ENCODE data around the gene CCT6A. TPM values are rescaled to one million over a fixed set of nuclear protein-coding genes. Genes with fewer than 3 reads are reported as not detected.
"Not testable (repeated sequence)": the region's sequence is repeated elsewhere in the genome, so short reads cannot be mapped to it uniquely, and the experiment has no call there.

The CCT6A gene
- total and polyA plus RNA-seq, 5 donors from 2014 or later: 42.0 to 96.2 (median 89.2) TPM

DNA sequence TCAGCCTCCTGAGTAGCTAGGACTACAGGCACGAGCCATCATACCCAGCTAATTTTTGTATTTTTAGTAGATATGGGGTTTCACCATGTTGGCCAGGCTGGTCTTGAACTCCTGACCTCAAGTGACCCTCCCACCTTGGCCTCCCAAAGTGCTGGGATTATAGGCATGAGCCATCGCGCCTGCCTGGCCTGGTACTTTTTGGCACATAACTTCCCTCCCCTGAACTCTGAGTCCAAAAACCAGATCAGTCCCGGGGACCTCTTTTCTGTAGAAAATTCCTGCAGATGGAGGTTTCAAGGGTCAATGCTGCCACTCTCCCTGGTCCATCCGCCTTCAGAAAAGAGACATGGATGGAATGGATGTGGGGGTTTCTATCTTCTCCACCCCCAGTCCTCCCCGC, 40.8 kb downstream of the CCT6A start:
- H3K4me1 Mint-ChIP-seq; H3K27ac ChIP-seq (ENCODE audit: insufficient read depth, low read length, poor library complexity, severe bottlenecking); H3K27me3 ChIP-seq (ENCODE audit: control insufficient read depth, insufficient read depth, low read length); H3K9me3 ChIP-seq (ENCODE audit: control insufficient read depth in 2 of 2, low read length in 2 of 2); H3K4me1 ChIP-seq (ENCODE audit: control insufficient read depth, insufficient read depth, low read length, poor library complexity, severe bottlenecking); DNase-seq; H3K9me3 Mint-ChIP-seq; ATAC-seq (ENCODE audit: low read depth in 2 of 2); H3K4me3 ChIP-seq (ENCODE audit: low read depth, low read length); H3K36me3 Mint-ChIP-seq; H3K27me3 Mint-ChIP-seq; H3K36me3 ChIP-seq (ENCODE audit: control insufficient read depth, insufficient read depth, low read length): not testable (repeated sequence)
- Mint-ChIP-seq H3K4me3 (peak overlapping the region in 1 of 4 donors; percentile 15), H3K27ac (peak overlapping the region in 1 of 3 donors; percentile 62)

DNA sequence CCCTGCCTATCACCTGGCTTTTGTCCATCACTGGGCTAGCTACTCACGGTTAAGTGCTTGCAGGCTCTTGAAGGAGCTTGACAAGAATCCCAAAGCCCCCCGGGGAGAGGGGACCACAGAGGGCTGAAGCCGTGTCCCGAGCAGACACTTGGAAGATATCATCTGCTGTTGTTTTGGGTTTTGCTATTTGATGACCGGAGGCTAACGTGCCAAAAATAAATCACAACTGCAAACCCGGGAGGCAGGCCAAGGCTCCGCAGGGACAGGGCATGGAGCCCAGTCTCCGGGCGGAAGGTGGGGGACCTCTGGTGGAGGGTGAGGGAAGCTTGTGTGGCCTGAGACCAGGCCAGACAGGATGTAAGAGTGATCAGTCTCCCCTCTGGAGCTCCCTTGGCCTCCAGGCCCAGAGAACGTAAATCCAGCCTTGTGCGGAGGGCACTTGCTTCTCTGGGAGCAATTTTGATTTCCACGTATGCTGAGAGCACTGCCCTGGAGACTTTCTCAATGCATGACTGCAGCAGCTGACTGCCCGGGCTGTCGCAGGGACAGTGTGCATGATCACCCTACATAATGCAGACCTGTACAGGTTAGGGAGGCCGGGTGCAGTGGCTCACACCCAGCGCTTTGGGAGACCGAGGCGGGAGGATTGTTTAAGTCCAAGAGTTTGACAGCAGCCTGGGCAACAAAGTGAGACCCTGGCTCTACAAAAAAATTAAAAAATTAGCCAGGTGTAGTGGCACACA, 41.4 kb downstream of the CCT6A start, which contains the start of gene PHKG1:
Gene PHKG1, minus strand, starts transcription at position 164 of the 743 bp plus-strand sequence. CDS start 4,011 bp downstream, outside the sequence.
- no peak for ATAC-seq (ENCODE audit: low read depth in 2 of 2)
- peaks cover 0 to 2% (median 0%) of the 10 kb centered on the region in 4 donors for H3K4me1 Mint-ChIP-seq
- H3K27me3 ChIP-seq (ENCODE audit: control insufficient read depth, insufficient read depth, low read length): no peaks in the 10 kb centered on the region
- H3K4me1 ChIP-seq (ENCODE audit: control insufficient read depth, insufficient read depth, low read length, poor library complexity, severe bottlenecking): no peaks in the 10 kb centered on the region
- H3K27ac ChIP-seq (ENCODE audit: insufficient read depth, low read length, poor library complexity, severe bottlenecking): no peak within 1 kb of the TSS
- peaks cover 7% of the 10 kb centered on the region for H3K36me3 Mint-ChIP-seq
- H3K9me3 ChIP-seq (ENCODE audit: control insufficient read depth in 2 of 2, low read length in 2 of 2): no peaks in the 10 kb centered on the region
- peak within 1 kb of the TSS in 1 of 4 donors; percentile 15 for H3K4me3 Mint-ChIP-seq
- H3K36me3 ChIP-seq (ENCODE audit: control insufficient read depth, insufficient read depth, low read length): peaks cover 3% of the 10 kb centered on the region
- H3K4me3 ChIP-seq (ENCODE audit: low read depth, low read length): no peak within 1 kb of the TSS
- H3K27me3 Mint-ChIP-seq: no peaks in the 10 kb centered on the region
- H3K27ac Mint-ChIP-seq: peak within 1 kb of the TSS in 2 of 3 donors; percentile 36 to 62
- no peaks in the 10 kb centered on the region for H3K9me3 Mint-ChIP-seq
- DNase-seq: no peak

DNA sequence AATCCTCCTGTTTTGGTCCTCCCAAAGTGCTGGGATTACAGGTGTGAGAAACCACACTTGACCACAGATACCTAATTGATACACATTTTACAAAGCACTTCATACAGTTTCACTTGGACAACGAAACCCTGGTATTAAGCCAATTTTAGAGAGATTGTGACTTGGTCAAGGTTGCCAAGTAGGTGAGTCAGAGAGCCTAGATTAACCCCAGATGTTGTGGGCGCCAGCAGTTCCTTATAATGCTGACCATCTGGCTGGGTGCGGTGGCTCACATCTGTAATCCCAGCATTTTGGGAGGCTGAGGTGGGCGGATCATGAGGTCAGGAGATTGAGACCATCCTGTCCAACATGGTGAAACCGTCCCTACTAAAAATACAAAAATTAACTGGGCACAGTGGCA, 46.1 kb downstream of the CCT6A start:
- no peak for ATAC-seq (ENCODE audit: low read depth in 2 of 2)
- peak overlapping the region in 1 of 3 donors; percentile 45 for H3K27ac Mint-ChIP-seq

DNA sequence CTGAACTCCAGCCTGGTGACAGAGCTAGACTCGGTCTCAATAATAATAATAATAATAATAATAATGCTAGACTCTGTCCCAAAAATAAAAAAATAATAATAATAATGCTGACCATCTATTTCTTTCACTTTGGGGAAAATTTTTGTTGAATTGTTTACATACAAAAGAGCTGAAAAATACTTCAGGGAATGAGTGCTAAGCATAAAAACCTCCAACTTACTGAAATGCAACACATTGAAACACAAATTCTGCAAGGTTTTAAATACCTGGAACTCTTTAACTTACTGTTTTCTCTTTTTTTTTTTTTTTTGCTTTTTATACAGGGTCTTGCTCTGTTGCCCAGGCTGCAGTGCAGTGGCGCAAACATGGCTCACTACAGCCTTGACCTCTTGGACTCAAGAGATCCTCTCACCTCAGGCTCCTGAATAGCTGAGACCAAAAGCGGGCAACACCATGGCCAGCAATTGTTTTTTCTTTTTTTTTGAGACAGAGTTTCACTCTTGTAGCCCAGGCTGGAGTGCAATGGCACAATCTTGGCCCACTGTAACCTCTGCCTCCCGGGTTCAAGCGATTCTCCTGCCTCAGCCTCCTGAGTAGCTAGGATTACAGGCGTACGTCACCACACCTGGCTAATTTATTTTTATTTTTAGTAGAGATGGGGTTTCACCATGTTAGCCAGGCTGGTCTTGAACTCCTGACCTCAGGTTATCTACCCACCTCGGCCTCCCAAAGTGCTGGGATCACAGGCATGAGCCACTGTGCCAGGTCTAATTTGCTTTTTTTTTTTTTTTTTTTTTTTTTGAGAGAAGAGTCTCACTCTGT, 46.8 kb downstream of the CCT6A start:
- H3K4me1 ChIP-seq (ENCODE audit: control insufficient read depth, insufficient read depth, low read length, poor library complexity, severe bottlenecking); ATAC-seq (ENCODE audit: low read depth in 2 of 2); H3K4me1 Mint-ChIP-seq; H3K27ac Mint-ChIP-seq; H3K9me3 ChIP-seq (ENCODE audit: control insufficient read depth in 2 of 2, low read length in 2 of 2); H3K9me3 Mint-ChIP-seq; H3K27me3 ChIP-seq (ENCODE audit: control insufficient read depth, insufficient read depth, low read length); H3K27me3 Mint-ChIP-seq; H3K27ac ChIP-seq (ENCODE audit: insufficient read depth, low read length, poor library complexity, severe bottlenecking); H3K4me3 ChIP-seq (ENCODE audit: low read depth, low read length); H3K4me3 Mint-ChIP-seq; DNase-seq: not testable (repeated sequence)
- peaks cover 38% of the 10 kb centered on the region for H3K36me3 ChIP-seq (ENCODE audit: control insufficient read depth, insufficient read depth, low read length)
- H3K36me3 Mint-ChIP-seq: peaks cover 27% of the 10 kb centered on the region

More for the DNA sequence above, 46.1 kb downstream of the CCT6A start:
- Mint-ChIP-seq H3K9me3 (no peaks in the 10 kb centered on the region), H3K27me3 (no peaks in the 10 kb centered on the region), H3K4me3 (no peak overlapping the region), H3K36me3 (peaks cover 24% of the 10 kb centered on the region), H3K4me1 (peaks cover 4 to 5% (median 5%) of the 10 kb centered on the region in 4 donors)
- Histone ChIP-seq H3K4me3 (ENCODE audit: low read depth, low read length) (no peak overlapping the region), H3K4me1 (ENCODE audit: control insufficient read depth, insufficient read depth, low read length, poor library complexity, severe bottlenecking) (peaks cover 2% of the 10 kb centered on the region), H3K36me3 (ENCODE audit: control insufficient read depth, insufficient read depth, low read length) (peaks cover 33% of the 10 kb centered on the region), H3K27me3 (ENCODE audit: control insufficient read depth, insufficient read depth, low read length) (no peaks in the 10 kb centered on the region), H3K27ac (ENCODE audit: insufficient read depth, low read length, poor library complexity, severe bottlenecking) (no peak overlapping the region), H3K9me3 (ENCODE audit: control insufficient read depth in 2 of 2, low read length in 2 of 2) (no peaks in the 10 kb centered on the region)
- no peak for DNase-seq

DNA sequence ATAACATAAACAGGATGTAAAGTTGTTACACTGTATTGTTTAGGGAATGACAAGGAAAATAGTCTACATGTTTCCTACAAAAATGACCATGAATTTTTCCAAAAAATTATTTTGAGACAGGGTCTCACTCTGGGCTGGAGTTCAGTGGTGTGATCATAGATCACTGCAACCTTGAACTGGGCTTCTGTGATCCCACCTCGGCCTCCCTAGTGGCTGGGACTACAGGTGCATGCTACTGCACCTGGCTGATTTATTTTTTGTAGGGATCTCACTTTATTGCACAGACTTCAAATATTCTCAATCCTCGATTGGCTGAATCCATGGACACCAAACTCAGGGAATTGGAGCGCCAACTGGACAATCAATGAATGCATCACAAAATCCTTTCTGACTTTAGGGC, 48.1 kb downstream of the CCT6A start:
- H3K27me3 Mint-ChIP-seq: no peaks in the 10 kb centered on the region
- peaks cover 32% of the 10 kb centered on the region for H3K36me3 Mint-ChIP-seq
- H3K4me3 ChIP-seq (ENCODE audit: low read depth, low read length): no peak overlapping the region
- no peaks in the 10 kb centered on the region for H3K9me3 Mint-ChIP-seq
- no peaks in the 10 kb centered on the region for H3K9me3 ChIP-seq (ENCODE audit: control insufficient read depth in 2 of 2, low read length in 2 of 2)
- DNase-seq (no peak), ATAC-seq (ENCODE audit: low read depth in 2 of 2) (no peak)
- no peak overlapping the region for H3K27ac Mint-ChIP-seq
- peak overlapping the region in 1 of 4 donors; percentile 32 for H3K4me3 Mint-ChIP-seq
- H3K4me1 Mint-ChIP-seq: peaks cover 4 to 15% (median 7%) of the 10 kb centered on the region in 4 donors
- peaks cover 10% of the 10 kb centered on the region for H3K4me1 ChIP-seq (ENCODE audit: control insufficient read depth, insufficient read depth, low read length, poor library complexity, severe bottlenecking)
- H3K27me3 ChIP-seq (ENCODE audit: control insufficient read depth, insufficient read depth, low read length): no peaks in the 10 kb centered on the region
- H3K27ac ChIP-seq (ENCODE audit: insufficient read depth, low read length, poor library complexity, severe bottlenecking): no peak overlapping the region
- peaks cover 44% of the 10 kb centered on the region for H3K36me3 ChIP-seq (ENCODE audit: control insufficient read depth, insufficient read depth, low read length)

DNA sequence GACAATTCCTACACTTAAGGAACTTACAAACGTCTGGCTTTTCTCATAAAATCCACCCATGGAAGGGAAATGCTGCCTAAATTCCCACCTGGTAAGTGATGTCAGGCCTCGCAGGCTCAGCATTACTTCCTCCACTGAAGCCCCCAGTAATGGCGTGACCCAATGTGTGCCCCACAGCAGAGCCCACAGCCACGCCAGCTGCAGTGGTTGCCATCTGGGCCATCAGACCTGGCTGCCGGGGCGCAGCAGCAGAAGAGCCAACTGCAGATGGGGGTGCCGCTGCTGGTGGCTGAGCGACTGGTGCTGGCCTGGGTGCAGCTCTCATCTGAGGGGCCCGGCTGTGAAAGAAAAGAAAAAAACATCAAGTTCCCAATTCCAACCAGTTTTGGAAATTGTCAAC, 52.6 kb downstream of the CCT6A start:
- not testable (repeated sequence) for H3K27me3 Mint-ChIP-seq; H3K4me3 ChIP-seq (ENCODE audit: low read depth, low read length); H3K27me3 ChIP-seq (ENCODE audit: control insufficient read depth, insufficient read depth, low read length); H3K9me3 ChIP-seq (ENCODE audit: control insufficient read depth in 2 of 2, low read length in 2 of 2); H3K27ac Mint-ChIP-seq; H3K9me3 Mint-ChIP-seq; H3K27ac ChIP-seq (ENCODE audit: insufficient read depth, low read length, poor library complexity, severe bottlenecking); DNase-seq; ATAC-seq (ENCODE audit: low read depth in 2 of 2)
- H3K4me3 Mint-ChIP-seq: peak overlapping the region in 2 of 4 donors; percentile 29 to 97
- H3K36me3 Mint-ChIP-seq: peaks cover 39% of the 10 kb centered on the region
- H3K36me3 ChIP-seq (ENCODE audit: control insufficient read depth, insufficient read depth, low read length): peaks cover 44% of the 10 kb centered on the region
- peaks cover 33% of the 10 kb centered on the region for H3K4me1 ChIP-seq (ENCODE audit: control insufficient read depth, insufficient read depth, low read length, poor library complexity, severe bottlenecking)
- peaks cover 4 to 46% (median 26%) of the 10 kb centered on the region in 4 donors for H3K4me1 Mint-ChIP-seq

DNA sequence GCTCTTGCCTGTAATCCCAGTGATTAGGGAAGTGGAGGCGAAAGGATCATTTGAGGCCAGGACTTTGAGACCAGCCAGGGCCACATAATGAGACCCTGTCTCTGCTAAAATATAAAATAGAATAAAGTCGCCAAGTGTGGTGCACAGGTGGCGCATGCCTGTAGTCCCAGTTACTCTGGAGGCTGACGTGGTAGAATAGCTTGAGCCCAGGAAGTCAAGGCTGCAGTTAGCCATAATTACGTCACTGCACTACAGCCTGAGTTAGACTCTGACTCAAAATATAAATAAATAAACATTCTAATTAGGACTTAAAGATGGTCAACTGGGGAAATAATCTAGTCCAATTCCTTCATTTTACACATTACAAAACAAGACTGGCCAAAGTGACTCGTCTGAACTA, 53.9 kb downstream of the CCT6A start:
- peaks cover 0 to 3% (median 0%) of the 10 kb centered on the region in 7 donors for H3K9me3 Mint-ChIP-seq
- peak; percentile 21 to 70 (median 49) for DNase-seq
- peaks cover 30% of the 10 kb centered on the region for H3K36me3 ChIP-seq (ENCODE audit: control insufficient read depth, insufficient read depth, low read length)
- H3K4me3 Mint-ChIP-seq: peak overlapping the region; percentile 89 to 97 (median 96)
- H3K27ac ChIP-seq (ENCODE audit: insufficient read depth, low read length, poor library complexity, severe bottlenecking): peak overlapping the region; percentile 95
- no peak for ATAC-seq (ENCODE audit: low read depth in 2 of 2)
- H3K9me3 ChIP-seq (ENCODE audit: control insufficient read depth in 2 of 2, low read length in 2 of 2): no peaks in the 10 kb centered on the region
- H3K27me3 ChIP-seq (ENCODE audit: control insufficient read depth, insufficient read depth, low read length): peaks cover 2% of the 10 kb centered on the region
- peak overlapping the region; percentile 96 for H3K4me3 ChIP-seq (ENCODE audit: low read depth, low read length)
- peaks cover 5% of the 10 kb centered on the region for H3K27me3 Mint-ChIP-seq
- H3K36me3 Mint-ChIP-seq: peaks cover 30% of the 10 kb centered on the region
- peak overlapping the region; percentile 92 to 99 (median 98) for H3K27ac Mint-ChIP-seq
- H3K4me1 ChIP-seq (ENCODE audit: control insufficient read depth, insufficient read depth, low read length, poor library complexity, severe bottlenecking): peaks cover 33% of the 10 kb centered on the region
- H3K4me1 Mint-ChIP-seq: peaks cover 0 to 46% (median 24%) of the 10 kb centered on the region in 4 donors

Data from CD4-positive, CD25-positive, alpha-beta regulatory T cell (primary cell).